Peyer's patch (tissue), 4 donors: ENCODE measurements around the gene INF2. TPM values are rescaled to one million over a fixed set of nuclear protein-coding genes. Genes with fewer than 3 reads are reported as not detected.
A peak's percentile ranks its signal among the peaks of the same experiment; 100 is the strongest.

Source experiments
- DNase-seq, 3 donors: peaks; one replicate each; pipeline ENCODE4 v3.0.0-alpha.2; 2017 to 2019
- H3K27ac ChIP-seq, 4 donors: fragments of 200-600 bp; sonication (generic); one replicate each; pipeline ENCODE4 v1.5.1; 2016 to 2019
- H3K27me3 ChIP-seq, 2 donors: fragments of 200-600 bp; sonication (generic); one replicate each; pipeline ENCODE4 v1.5.1; 2019
- H3K36me3 ChIP-seq, 3 donors: fragments of 200-600 bp; sonication (generic); one replicate each; pipeline ENCODE4 v1.5.1; 2016 to 2019
- H3K4me1 ChIP-seq, 4 donors: fragments of 200-600 bp; sonication (generic); one replicate each; pipeline ENCODE4 v1.5.1; 2016 to 2019
- H3K4me3 ChIP-seq, 4 donors: fragments of 200-600 bp; sonication (generic); 1 replicate in 3 of 4; 2 replicates in 1 of 4; pipeline ENCODE4 v1.5.1; 2016 to 2019; ENCODE audit warnings: mild to moderate bottlenecking in 1 of 4
- H3K9me3 ChIP-seq, 4 donors: fragments of 200-600 bp; sonication (generic); one replicate each; pipeline ENCODE4 v1.5.1; 2016 to 2019; ENCODE audit warnings: mild to moderate bottlenecking in 1 of 4
- CTCF ChIP-seq, 6 experiments: fragments of 450-650 bp in 4 of 6; fragments of 200-600 bp in 2 of 6; sonication (generic) in 1 of 6; IDR thresholded peaks; one replicate each; pipeline ENCODE4 v1.5.1; 2017 to 2019; ENCODE audit warnings: antibody characterized with exemption in 6 of 6, mild to moderate bottlenecking in 3 of 6, moderate library complexity in 1 of 6
- POLR2A ChIP-seq, 2 donors: fragments of 450-650 bp; IDR thresholded peaks; one replicate each; pipeline ENCODE4 v1.5.1; 2017; ENCODE audit warnings: antibody characterized with exemption in 2 of 2, mild to moderate bottlenecking in 2 of 2, moderate library complexity in 2 of 2
- total RNA-seq, 4 donors: library from RNA; depleted of rRNA; stranded (reverse); fragments of >200 nt; gene quantifications; one replicate each; pipeline ENCODE4 v1.1.0, GENCODE V29; 2016

Gene INF2
- total RNA-seq, 4 donors from 2014 or later = 137 to 287 (median 203) TPM

- TF ChIP-seq POLR2A (IDR thresholded peaks at IDR 0.05) (no peak), CTCF (IDR thresholded peaks at IDR 0.05) (no peak)
- no peaks in the 10 kb centered on the region for H3K27me3 ChIP-seq
- H3K4me3 ChIP-seq = no peak overlapping the region
- no peak overlapping the region for H3K27ac ChIP-seq
- no peaks in the 10 kb centered on the region for H3K9me3 ChIP-seq
- H3K36me3 ChIP-seq = no peaks in the 10 kb centered on the region
- DNase-seq = no peak
- H3K4me1 ChIP-seq = peaks cover 27 to 62% (median 35%) of the 10 kb centered on the region in 4 donors
These were observed 5.0 kb upstream of the INF2 start for GRCh38 chr14:104684449-104684821.

- Histone ChIP-seq H3K4me1 (peaks cover 24 to 54% (median 35%) of the 10 kb centered on the region in 4 donors), H3K9me3 (no peaks in the 10 kb centered on the region), H3K4me3 (no peak overlapping the region), H3K27me3 (no peaks in the 10 kb centered on the region), H3K27ac (peak overlapping the region in 1 of 4 donors; percentile 31), H3K36me3 (no peaks in the 10 kb centered on the region)
- DNase-seq = no peak
- TF ChIP-seq POLR2A (IDR thresholded peaks at IDR 0.05) (no peak), CTCF (IDR thresholded peaks at IDR 0.05) (no peak)
These were observed 4.0 kb upstream of the INF2 start for GRCh38 chr14:104685216-104685997.

- Histone ChIP-seq H3K27ac (peak overlapping the region in 2 of 4 donors; percentile 97 to 98), H3K9me3 (no peaks in the 10 kb centered on the region), H3K36me3 (no peaks in the 10 kb centered on the region), H3K4me3 (no peak overlapping the region), H3K27me3 (no peaks in the 10 kb centered on the region), H3K4me1 (peaks cover 18 to 54% (median 36%) of the 10 kb centered on the region in 4 donors)
- DNase-seq = no peak
- TF ChIP-seq POLR2A (IDR thresholded peaks at IDR 0.05) = no peak
- no peak for TF ChIP-seq CTCF (IDR thresholded peaks at IDR 0.05)
These were observed 3.3 kb upstream of the INF2 start for GRCh38 chr14:104685998-104686610.

GRCh38 chr14:104686624-104687517, 2.5 kb upstream of the INF2 start:
- DNase-seq = peak; percentile 43 to 74 (median 71)
- H3K27me3 ChIP-seq = no peaks in the 10 kb centered on the region
- H3K9me3 ChIP-seq = no peaks in the 10 kb centered on the region
- H3K4me3 ChIP-seq = peak overlapping the region in 2 of 4 donors; percentile 97 to 100
- TF ChIP-seq CTCF (IDR thresholded peaks at IDR 0.05) (no peak), POLR2A (IDR thresholded peaks at IDR 0.05) (no peak)
- H3K27ac ChIP-seq = peak overlapping the region; percentile 86 to 98 (median 94)
- peaks cover 13 to 54% (median 33%) of the 10 kb centered on the region in 4 donors for H3K4me1 ChIP-seq
- no peaks in the 10 kb centered on the region for H3K36me3 ChIP-seq
